Stimulated activated naive CD4-positive, alpha-beta T cell treated with Interleukin-2 at 50 U/mL for 16 hours (primary cell): ENCODE results near the gene DIAPH2.
"Not testable (repeated sequence)": the region's sequence is repeated elsewhere in the genome, so short reads cannot be mapped to it uniquely, and the experiment has no call there.

Experiments
- DNase-seq: peaks from one replicate; lab custom pipeline; 2025; lab: John Stamatoyannopoulos, UW

DIAPH2 gene

DNA sequence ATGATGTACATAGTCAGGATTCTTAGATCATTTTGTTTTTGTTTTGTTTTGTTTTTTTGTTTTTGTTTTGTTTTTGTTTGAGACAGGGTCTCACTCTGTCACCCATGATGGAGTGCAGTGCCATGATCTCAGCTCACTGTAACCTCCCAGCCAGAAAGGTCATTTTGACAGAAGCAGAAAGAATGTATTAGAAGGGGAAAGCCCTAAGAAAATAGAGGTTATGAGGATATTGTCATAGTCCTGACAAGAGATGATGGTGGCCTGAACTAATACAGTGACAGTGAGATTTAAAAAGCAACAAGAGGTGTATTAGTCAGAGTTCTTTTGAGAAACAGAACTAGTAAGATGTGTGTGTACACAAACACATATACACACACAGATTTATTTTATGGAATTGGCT, 702.4 kb downstream of the DIAPH2 start:
- no peak for DNase-seq

- DNase-seq, result no peak
These were observed 705.1 kb downstream of the DIAPH2 start for GRCh38 chrX:97389761-97390192.

- DNase-seq, result no peak
These were observed 712.7 kb downstream of the DIAPH2 start for GRCh38 chrX:97397371-97397770.

DNA sequence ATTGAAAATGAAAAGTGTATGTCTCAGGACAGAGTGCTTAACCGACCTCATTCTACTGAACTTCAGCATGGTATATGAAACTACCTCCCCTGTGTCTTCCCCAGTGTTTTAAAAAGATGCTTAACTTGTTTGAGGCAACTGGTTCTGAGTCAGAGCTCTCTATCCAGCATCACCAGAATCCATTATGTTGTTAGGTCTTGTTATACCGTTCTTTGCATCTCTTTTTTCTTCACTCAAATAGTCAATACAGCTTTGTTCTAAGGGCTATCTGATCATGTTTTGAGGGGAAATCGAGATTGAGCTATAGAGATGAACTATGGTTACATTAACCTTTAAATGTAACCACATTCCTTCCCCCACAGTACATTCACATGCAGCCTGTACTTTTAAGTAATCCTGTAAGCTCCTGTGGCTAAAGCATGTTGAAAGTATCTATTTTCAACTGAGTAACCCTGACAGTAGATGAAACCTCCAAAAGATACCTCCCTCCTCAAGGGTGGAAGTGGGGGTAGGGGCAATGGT, 713.4 kb downstream of the DIAPH2 start:
- DNase-seq, result no peak

GRCh38 chrX:97399400-97399799, 714.8 kb downstream of the DIAPH2 start:
- DNase-seq, result no peak

- no peak for DNase-seq
These were observed 715.9 kb downstream of the DIAPH2 start for GRCh38 chrX:97400492-97400891.

DNA sequence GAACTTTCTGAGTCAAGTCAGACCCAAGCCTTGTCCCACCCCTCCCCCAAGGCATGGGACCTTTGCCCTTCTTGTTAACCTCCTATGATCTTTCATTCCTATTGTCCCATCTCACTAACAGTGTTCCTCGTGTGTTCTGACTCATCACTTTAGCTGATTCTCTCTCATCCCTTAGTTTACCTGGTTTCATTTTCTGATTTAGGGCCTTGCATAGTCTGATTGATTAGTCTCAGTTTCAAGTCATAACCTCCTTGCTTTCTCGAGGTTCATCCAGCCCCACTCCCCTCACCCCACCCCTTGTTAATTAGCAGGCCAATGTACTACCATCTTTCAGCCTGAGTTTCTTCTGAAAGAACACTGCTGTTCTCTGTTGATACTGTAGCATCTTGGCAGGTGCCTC, 716.5 kb downstream of the DIAPH2 start:
- no peak for DNase-seq

- DNase-seq, result no peak
These were observed 717.0 kb downstream of the DIAPH2 start for GRCh38 chrX:97401586-97402136.

- DNase-seq, result no peak
These were observed 717.7 kb downstream of the DIAPH2 start for GRCh38 chrX:97402333-97402732.

DNA sequence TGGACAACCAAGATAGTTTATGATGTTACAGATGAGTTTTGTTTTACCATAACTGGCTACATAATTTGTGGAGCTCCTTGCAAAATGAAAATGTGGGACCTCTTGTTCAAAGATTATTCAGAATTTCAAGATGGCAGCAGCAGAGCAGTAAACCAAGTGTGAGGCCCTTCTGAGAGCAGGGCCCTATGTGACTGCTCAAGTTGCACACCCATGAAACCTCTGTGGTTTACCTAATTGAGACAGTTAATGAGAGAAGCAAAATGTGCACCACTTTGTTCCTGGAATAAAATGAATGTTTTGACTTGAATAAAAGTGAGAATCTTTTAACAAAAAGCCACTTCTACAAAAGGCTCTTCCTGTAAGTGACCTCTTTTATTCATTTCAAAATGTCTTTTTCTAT, 718.3 kb downstream of the DIAPH2 start:
- DNase-seq, result no peak

DNA sequence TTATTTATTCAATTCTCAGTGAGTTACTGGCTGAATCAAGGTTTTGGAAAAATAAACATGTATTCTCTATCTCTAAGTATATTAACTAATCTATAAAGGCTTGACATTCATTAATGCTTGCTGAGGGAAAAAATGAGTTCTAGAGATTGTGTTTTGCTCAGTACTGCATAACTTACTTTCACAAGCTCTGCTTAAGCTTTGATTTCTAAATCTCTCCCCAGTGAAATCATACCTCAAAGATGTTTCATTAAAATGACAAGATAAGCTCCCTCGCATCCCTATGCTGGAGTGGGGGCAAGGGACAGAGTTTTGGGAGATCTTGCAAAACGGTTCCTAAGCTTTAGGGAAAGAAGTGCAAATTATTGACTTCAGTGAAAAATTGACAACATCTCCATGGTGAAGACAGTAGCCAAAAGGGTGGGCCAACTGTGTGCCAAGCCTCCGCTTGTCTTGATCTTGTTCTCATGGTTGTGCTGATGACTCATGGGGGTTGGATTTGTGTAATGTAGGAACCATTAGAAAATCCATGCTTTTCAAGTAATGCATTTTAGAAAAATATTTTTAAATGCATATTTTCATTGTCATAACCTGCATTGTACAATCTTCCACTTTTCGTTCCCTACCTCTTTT, 720.5 kb downstream of the DIAPH2 start:
- DNase-seq, result no peak

GRCh38 chrX:97409632-97410415, 725.2 kb downstream of the DIAPH2 start:
- not testable (repeated sequence) for DNase-seq

GRCh38 chrX:97416461-97416860, 731.8 kb downstream of the DIAPH2 start:
- no peak for DNase-seq

DNA sequence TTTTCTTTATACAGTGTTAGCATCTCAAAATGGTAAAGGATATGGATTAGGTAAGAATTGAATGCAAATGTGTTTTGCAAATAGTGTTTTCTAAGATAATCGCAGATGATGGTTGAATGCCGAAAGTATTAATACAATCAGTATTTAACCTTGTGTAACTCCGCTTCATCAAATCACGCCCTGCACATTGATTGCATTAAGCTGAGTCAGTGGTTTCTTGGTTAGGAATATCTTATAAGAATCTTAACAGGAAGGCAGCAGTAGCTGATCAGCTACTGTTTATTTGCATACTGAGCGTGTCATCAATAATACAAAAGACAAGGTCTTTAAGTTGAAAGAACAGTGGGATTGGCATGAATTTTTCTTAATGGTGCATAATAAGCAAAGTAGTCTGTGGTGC, 744.5 kb downstream of the DIAPH2 start:
- no peak for DNase-seq

DNA sequence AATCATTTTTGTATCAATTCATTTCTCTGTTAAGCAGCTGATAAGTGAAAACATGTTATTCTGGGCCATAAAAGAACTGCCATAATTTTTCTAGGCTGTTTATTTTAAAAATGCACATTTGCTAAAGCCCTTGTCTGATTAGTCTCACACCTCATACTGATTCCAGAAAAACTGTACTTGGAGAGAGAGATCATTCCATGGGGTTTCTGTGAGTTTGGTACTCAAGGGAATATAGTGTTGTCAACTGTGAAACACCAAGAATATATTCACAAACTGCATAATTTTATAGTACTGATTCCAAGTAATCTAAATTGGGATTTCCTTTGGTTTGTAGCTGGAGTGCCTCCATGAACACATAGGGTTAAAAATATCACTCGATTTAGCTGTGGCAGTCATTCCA, 746.6 kb downstream of the DIAPH2 start:
- no peak for DNase-seq

- no peak for DNase-seq
These were observed 761.7 kb downstream of the DIAPH2 start for GRCh38 chrX:97446298-97446882.

DNA sequence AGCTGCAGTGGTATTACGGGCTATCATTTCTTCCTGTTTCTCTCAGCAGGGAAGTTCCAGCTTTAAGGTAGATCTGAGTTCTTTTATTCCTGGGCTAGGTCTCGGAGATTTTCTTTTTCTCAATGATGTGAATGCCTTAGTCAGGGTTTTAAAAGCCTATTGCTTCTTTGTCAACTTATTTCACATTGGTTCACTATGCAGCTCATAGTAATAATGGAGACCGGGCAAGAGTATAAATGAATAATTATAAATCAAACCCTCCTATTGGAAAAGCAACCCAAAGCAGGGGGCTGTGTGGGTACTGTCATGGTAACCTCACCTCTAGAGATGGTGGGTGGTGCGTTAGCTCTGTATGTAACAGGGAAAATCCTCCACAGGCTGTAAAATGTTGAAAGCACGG, 762.7 kb downstream of the DIAPH2 start:
- no peak for DNase-seq

DNA sequence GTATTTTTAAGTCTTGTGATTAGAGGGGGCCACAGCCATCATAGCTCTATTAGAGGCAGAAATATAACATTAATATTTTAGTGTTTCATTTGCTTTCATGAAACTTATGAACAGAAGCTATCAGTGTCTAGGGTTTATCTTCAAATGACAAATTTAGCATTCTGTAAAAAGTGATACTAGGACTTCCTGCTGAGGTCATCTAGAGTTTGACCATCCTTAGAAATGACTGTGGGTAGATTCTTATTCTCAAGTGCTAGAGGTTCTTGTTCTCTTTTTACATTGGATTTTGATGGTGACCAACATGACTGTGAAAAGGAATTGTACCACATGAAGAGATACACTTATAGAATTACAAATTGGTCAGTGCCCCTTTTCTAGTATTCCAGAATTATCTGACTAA, 767.6 kb downstream of the DIAPH2 start:
- DNase-seq, result no peak

- DNase-seq, result no peak
These were observed 777.1 kb downstream of the DIAPH2 start for GRCh38 chrX:97461763-97462162.

DNA sequence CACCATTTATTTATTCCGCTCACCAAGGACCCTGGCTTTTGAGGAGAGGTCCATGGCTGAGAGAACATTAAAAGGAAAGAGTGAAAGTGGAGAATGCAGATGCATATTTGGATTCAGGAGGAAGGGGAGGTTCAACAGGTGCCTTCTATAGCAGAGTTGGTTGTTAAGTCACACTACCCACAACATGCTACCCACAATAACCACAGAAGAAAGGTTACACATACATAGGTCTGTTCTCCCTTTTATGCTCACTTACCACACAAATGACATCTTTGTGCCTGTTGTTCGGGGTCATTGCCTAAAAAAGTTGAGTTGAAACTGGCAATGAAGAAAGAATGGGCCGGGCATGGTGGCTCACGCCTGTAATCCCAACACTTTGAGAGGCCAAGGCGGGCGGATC, 786.4 kb downstream of the DIAPH2 start:
- no peak for DNase-seq

DNA sequence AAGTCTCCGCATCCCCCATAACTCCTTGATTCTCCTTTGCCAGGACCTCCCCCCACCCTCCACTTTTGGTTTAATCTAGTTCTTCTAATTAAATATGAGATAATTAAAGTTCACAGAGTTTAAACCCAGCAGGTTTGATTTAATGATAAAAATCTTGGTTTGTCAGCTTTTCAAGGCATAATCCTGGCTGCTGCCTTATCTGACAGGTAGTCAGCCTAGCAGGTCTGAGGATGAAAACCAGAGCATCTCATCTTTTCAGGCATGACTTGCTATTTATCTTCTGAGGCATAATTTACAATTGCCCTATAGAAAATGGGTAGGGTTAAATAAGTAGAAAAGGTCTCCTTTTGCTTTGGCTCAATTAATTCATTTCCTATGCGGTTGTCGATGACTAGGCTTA, 790.3 kb downstream of the DIAPH2 start:
- no peak for DNase-seq

DNA sequence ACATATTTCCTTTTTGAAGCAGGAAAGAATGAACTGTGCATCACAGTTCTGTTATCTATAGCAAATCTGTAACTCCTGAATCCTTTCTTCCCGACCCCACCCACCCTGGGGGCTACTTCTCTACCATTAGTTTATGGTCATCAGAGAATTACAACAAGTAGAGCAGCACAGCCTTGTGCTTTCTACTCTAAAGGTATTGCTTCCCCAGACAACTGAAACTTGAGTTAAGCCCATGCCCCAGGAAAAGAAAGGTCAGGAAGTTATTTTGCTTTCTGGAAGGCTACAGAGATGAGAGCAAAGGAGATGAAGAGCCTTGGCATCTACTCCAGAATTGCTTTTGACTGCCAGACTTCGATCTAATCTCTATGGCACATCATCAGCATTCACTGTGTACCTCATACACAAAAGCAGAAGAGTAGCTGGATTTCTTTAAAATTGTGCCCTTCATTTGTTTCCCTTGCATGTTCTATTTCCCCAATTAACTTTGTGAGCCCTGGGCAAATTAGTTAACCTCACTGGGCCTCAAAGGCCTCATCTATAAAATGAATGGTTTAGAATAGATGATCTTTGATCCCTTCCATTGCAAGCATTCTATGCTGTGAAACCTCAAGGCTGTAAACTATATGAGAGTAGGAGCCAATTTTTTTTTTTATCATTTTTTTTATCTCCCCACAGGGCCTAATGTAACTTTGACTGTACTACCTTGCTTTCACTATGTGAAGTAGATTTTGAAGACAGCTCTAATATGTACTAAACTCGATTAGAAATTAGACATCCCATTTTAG, 794.7 kb downstream of the DIAPH2 start:
- DNase-seq, result no peak
